HCT116 (cell line): ENCODE results near the gene AGPAT3. TPM values are rescaled to one million over a fixed set of nuclear protein-coding genes. Genes with fewer than 3 reads are reported as not detected.

Source experiments
- ATAC-seq: fragments of 200-7000 bp; cut with Tn5 transposase; 2 replicates; pipeline ENCODE4 v1.9.1; 2020; ENCODE audit warnings: mild to moderate bottlenecking, moderate library complexity
- BruUV-seq: library from RNA; stranded (reverse); fragments of 400-500 nt; replicated peaks from 2 replicates; lab custom pipeline; 2021; lab: Mats Ljungman, UMichigan
- CTCF ChIA-PET: fragments of 300-600 bp; sonication (Branson Sonifier 250); formaldehyde crosslinking; loops from one replicate; lab custom pipeline; 2021; ENCODE audit warnings: antibody characterized with exemption; lab: Charles Lee
- POLR2A ChIA-PET: fragments of 300-600, 350-600 bp; sonication (Branson Sonifier 250); formaldehyde crosslinking; loops from one replicate; lab custom pipeline; 2021; ENCODE audit warnings: antibody characterized with exemption; lab: Charles Lee
- RAD21 ChIA-PET, 2 experiments: fragments of 300-600 bp; sonication (Branson Sonifier 250); formaldehyde crosslinking; loops; one replicate each; lab custom pipeline; 2023; ENCODE audit warnings: low total read pairs in 2 of 2; ENCODE audit not compliant: uncharacterized antibody in 2 of 2, unreplicated experiment in 2 of 2, low non-redundant PET in 1 of 2; lab: Charles Lee
- DNase-seq: peaks from one replicate; pipeline ENCODE4 v3.0.0-alpha.2; 2010; ENCODE audit warnings: low read depth, low spot score
- H2AFZ ChIP-seq: fragments of 200-600 bp; shearing (Covaris generic), sonication (generic); 2 replicates; pipeline ENCODE4 v1.6.1; 2017; ENCODE audit warnings: low read depth, mixed run types, mixed read lengths, antibody characterized with exemption, low read length; ENCODE audit not compliant: poor library complexity, severe bottlenecking
- H3K27ac ChIP-seq: 2 replicates; pipeline ENCODE4 v1.5.1; 2012; ENCODE audit warnings: low read depth, low read length
- H3K27me3 ChIP-seq: fragments of 200-600 bp; sonication (generic); 2 replicates; pipeline ENCODE4 v1.6.1; 2016; ENCODE audit warnings: mixed run types, low read length, mixed read lengths; ENCODE audit not compliant: insufficient read depth
- H3K36me3 ChIP-seq, 2 experiments: fragments of 200-500 bp in 1 of 2; fragments of 200-600 bp in 1 of 2; sonication (Bioruptor generic) in 1 of 2; sonication (generic) in 1 of 2; 2 replicates each; pipeline versions ENCODE4 v1.5.1 to v1.6.1; 2014 to 2016; ENCODE audit warnings: low read length in 2 of 2, inconsistent platforms in 1 of 2, mixed read lengths in 1 of 2, mixed run types in 1 of 2; ENCODE audit not compliant: insufficient read depth in 2 of 2, control insufficient read depth in 1 of 2
- H3K4me1 ChIP-seq, 2 experiments: fragments of 200-600 bp in 1 of 2; sonication (generic) in 1 of 2; 2 replicates each; pipeline versions ENCODE4 v1.5.1 to v1.6.1; 2012 to 2017; ENCODE audit warnings: low read length in 2 of 2, inconsistent platforms in 1 of 2, mild to moderate bottlenecking in 1 of 2, mixed read lengths in 1 of 2, mixed run types in 1 of 2, moderate library complexity in 1 of 2; ENCODE audit not compliant: insufficient read depth in 2 of 2, control insufficient read depth in 1 of 2
- H3K4me2 ChIP-seq: fragments of 200-600 bp; sonication (generic); 2 replicates; pipeline ENCODE4 v1.6.1; 2017; ENCODE audit warnings: mixed run types, low read length, mixed read lengths
- H3K4me3 ChIP-seq, 2 experiments: fragments of 200-600 bp in 1 of 2; sonication (generic) in 1 of 2; replicated peaks in 1 of 2; 2 replicates each; pipeline ENCODE4 v1.5.1; 2011 to 2016; ENCODE audit warnings: low read length in 2 of 2, control low read depth in 1 of 2, low read depth in 1 of 2, mild to moderate bottlenecking in 1 of 2, mixed read lengths in 1 of 2, mixed run types in 1 of 2
- H3K79me2 ChIP-seq: fragments of 200-600 bp; sonication (generic); 2 replicates; pipeline ENCODE4 v1.6.1; 2017; ENCODE audit warnings: mild to moderate bottlenecking, mixed run types, low read length, moderate library complexity, mixed read lengths; ENCODE audit not compliant: insufficient read depth
- H3K9ac ChIP-seq: fragments of 200-600 bp; sonication (generic); 2 replicates; pipeline ENCODE4 v1.6.1; 2016; ENCODE audit warnings: low read length, mixed read lengths
- H3K9me2 ChIP-seq: fragments of 200-600 bp; sonication (generic), shearing (Covaris generic); 2 replicates; pipeline ENCODE4 v1.6.1; 2017; ENCODE audit warnings: mixed run types, mild to moderate bottlenecking, moderate library complexity; ENCODE audit not compliant: insufficient read depth
- H3K9me3 ChIP-seq, 2 experiments: fragments of 200-500 bp in 1 of 2; fragments of 200-600 bp in 1 of 2; sonication (Bioruptor generic) in 1 of 2; sonication (generic) in 1 of 2; 2 replicates each; pipeline ENCODE4 v1.6.1; 2014 to 2017; ENCODE audit warnings: low read length in 2 of 2, mixed read lengths in 2 of 2, inconsistent platforms in 1 of 2, low read depth in 1 of 2, mild to moderate bottlenecking in 1 of 2, mixed run types in 1 of 2, moderate library complexity in 1 of 2; ENCODE audit not compliant: control insufficient read depth in 1 of 2, insufficient read depth in 1 of 2
- H4K20me1 ChIP-seq: fragments of 200-600 bp; sonication (generic), shearing (Covaris generic); 2 replicates; pipeline ENCODE4 v1.6.1; 2017; ENCODE audit warnings: mixed run types, mild to moderate bottlenecking, moderate library complexity; ENCODE audit not compliant: insufficient read depth
- ATF3 ChIP-seq: IDR thresholded peaks from 2 replicates; pipeline ENCODE4 v1.6.1; 2012
- EZH2 ChIP-seq: fragments of 200-600 bp; sonication (generic); IDR thresholded peaks from 2 replicates; pipeline ENCODE4 v1.6.1; 2017; ENCODE audit warnings: antibody characterized with exemption, mixed run types
- SRF ChIP-seq: IDR thresholded peaks from 2 replicates; pipeline ENCODE4 v1.6.1; 2012; ENCODE audit warnings: low read depth
- YY1 ChIP-seq: IDR thresholded peaks from 2 replicates; pipeline ENCODE4 v1.6.1; 2011; ENCODE audit warnings: low read length, low read depth, moderate library complexity, mild to moderate bottlenecking; ENCODE audit not compliant: insufficient replicate concordance; ENCODE audit errors: extremely low read depth
- ZFX ChIP-seq: fragments of 450-650 bp; IDR thresholded peaks from 2 replicates; pipeline ENCODE4 v1.6.1; 2017
- intact Hi-C: fragments of 100-400 bp; cut with micrococcal nuclease; formaldehyde crosslinking; loops from 2 replicates; pipeline ENCODE4 v1.10.0; 2022
- total RNA-seq: library from RNA; stranded (reverse); gene quantifications from one replicate; pipeline ENCODE4 v1.2.1, GENCODE V29; 2021; ENCODE audit not compliant: unreplicated experiment
- TF ChIP-seq, protein P1 (sequence below): IDR thresholded peaks from 2 replicates; pipeline ENCODE4 v1.6.1; 2012; ENCODE audit warnings: low read depth

Gene AGPAT3
- total RNA-seq, 1 experiment from 2014 or later, result 54.1 TPM

DNA sequence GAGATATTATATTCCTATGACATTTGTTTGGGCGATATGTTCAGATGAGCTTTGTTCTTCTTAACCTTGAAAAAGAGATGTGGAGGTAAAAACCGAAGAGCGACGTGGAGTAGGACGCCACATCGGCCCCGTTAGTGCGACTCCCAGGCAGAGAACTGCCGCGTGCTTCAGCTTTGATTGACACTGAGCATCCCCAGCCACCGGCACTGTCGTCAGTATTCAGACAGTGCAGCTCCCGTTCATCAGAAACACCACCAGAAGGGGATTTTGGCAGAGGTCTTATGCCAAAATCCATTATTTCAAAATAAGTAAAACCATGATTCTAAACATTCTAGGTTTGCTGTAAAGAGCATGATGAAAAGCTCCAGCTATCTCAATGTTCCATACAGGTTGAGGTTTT is 66.5 kb downstream of the AGPAT3 start:
- intact Hi-C loops, result no loop called here
- ChIA-PET RAD21 (no interaction called here), CTCF (no interaction called here), POLR2A (no interaction called here)
- Histone ChIP-seq H3K27me3 (no peaks in the 10 kb centered on the region), H3K9me2 (no peaks in the 10 kb centered on the region), H3K4me2 (no peak overlapping the region), H3K36me3 (no peaks in the 10 kb centered on the region; a peak in 1 of 4 replicates), H3K9ac (no peak overlapping the region), H2AFZ (no peak overlapping the region), H3K27ac (no peak overlapping the region), H3K4me1 (no peaks in the 10 kb centered on the region), H3K79me2 (no peaks in the 10 kb centered on the region; the same call in 1 of the 2 replicates), H3K4me3 (no peak overlapping the region), H3K9me3 (no peaks in the 10 kb centered on the region), H4K20me1 (no peaks in the 10 kb centered on the region)
- TF ChIP-seq YY1, result no peak
- TF ChIP-seq EZH2, result no peak
- TF ChIP-seq SRF, result no peak
- TF ChIP-seq ATF3, result no peak
- no peak for TF ChIP-seq ZFX
- no peak for DNase-seq
- no peak for ATAC-seq
- no TSS peak for BruUV-seq

DNA sequence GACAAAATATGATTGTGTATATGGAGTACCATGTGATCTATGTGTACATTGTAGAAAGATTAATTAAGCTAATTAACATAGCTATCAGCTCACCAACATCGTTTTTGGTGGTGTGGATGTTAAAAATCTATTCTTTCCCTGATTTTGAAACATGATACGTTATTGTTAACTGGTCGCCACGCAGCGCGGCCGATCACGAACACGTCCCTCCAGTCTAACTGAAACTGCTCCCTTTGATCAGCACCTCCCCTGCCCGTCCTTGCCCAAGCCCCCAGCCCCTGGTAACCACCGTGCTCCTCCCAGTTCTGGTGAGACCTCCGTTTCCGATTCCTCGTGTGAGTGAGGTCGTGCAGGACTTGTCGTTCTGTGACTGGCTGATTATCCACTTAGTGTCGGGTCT is 67.0 kb downstream of the AGPAT3 start:
- ATAC-seq (no peak), DNase-seq (no peak)
- no peak overlapping the region for H3K9ac ChIP-seq
- H3K27me3 ChIP-seq, result no peaks in the 10 kb centered on the region
- H3K27ac ChIP-seq, result no peak overlapping the region
- H3K4me1 ChIP-seq, result no peaks in the 10 kb centered on the region
- no peaks in the 10 kb centered on the region; a peak in 1 of 4 replicates for H3K36me3 ChIP-seq
- TF ChIP-seq, protein P1, sequence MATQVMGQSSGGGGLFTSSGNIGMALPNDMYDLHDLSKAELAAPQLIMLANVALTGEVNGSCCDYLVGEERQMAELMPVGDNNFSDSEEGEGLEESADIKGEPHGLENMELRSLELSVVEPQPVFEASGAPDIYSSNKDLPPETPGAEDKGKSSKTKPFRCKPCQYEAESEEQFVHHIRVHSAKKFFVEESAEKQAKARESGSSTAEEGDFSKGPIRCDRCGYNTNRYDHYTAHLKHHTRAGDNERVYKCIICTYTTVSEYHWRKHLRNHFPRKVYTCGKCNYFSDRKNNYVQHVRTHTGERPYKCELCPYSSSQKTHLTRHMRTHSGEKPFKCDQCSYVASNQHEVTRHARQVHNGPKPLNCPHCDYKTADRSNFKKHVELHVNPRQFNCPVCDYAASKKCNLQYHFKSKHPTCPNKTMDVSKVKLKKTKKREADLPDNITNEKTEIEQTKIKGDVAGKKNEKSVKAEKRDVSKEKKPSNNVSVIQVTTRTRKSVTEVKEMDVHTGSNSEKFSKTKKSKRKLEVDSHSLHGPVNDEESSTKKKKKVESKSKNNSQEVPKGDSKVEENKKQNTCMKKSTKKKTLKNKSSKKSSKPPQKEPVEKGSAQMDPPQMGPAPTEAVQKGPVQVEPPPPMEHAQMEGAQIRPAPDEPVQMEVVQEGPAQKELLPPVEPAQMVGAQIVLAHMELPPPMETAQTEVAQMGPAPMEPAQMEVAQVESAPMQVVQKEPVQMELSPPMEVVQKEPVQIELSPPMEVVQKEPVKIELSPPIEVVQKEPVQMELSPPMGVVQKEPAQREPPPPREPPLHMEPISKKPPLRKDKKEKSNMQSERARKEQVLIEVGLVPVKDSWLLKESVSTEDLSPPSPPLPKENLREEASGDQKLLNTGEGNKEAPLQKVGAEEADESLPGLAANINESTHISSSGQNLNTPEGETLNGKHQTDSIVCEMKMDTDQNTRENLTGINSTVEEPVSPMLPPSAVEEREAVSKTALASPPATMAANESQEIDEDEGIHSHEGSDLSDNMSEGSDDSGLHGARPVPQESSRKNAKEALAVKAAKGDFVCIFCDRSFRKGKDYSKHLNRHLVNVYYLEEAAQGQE, result no peak
- no peak for TF ChIP-seq ATF3
- H3K9me3 ChIP-seq, result no peaks in the 10 kb centered on the region
- no peaks in the 10 kb centered on the region for H4K20me1 ChIP-seq
- POLR2A ChIA-PET, result no interaction called here
- intact Hi-C loops, result no loop called here
- H2AFZ ChIP-seq, result no peak overlapping the region
- CTCF ChIA-PET, result no interaction called here
- H3K79me2 ChIP-seq, result no peaks in the 10 kb centered on the region; the same call in 1 of the 2 replicates
- BruUV-seq, result no TSS peak
- H3K4me2 ChIP-seq, result no peak overlapping the region
- no peak overlapping the region for H3K4me3 ChIP-seq
- H3K9me2 ChIP-seq, result no peaks in the 10 kb centered on the region
- RAD21 ChIA-PET, result no interaction called here
